Hepatocyte (in vitro differentiated cells): ENCODE data around the gene RBMS1. TPM values are rescaled to one million over a fixed set of nuclear protein-coding genes. Genes with fewer than 3 reads are reported as not detected.

Experiments
- DNase-seq: peaks from one replicate; pipeline ENCODE4 v3.0.0-alpha.2; 2016; ENCODE audit warnings: low spot score
- H2AFZ ChIP-seq: fragments of 200-600 bp; sonication (generic); 2 replicates; pipeline ENCODE4 v1.6.0; 2016; ENCODE audit warnings: antibody characterized with exemption, mild to moderate bottlenecking
- H3K27ac ChIP-seq: fragments of 200-600 bp; sonication (generic); 2 replicates; pipeline ENCODE4 v1.5.1; 2016; ENCODE audit warnings: mild to moderate bottlenecking
- H3K27me3 ChIP-seq: fragments of 200-600 bp; sonication (generic); 2 replicates; pipeline ENCODE4 v1.6.1; 2016
- H3K36me3 ChIP-seq: fragments of 200-600 bp; sonication (generic); replicated peaks from 2 replicates; pipeline ENCODE4 v1.5.1; 2016; ENCODE audit warnings: low read depth; ENCODE audit not compliant: insufficient read depth
- H3K4me1 ChIP-seq: fragments of 200-600 bp; sonication (generic); 2 replicates; pipeline ENCODE4 v1.5.1; 2016; ENCODE audit warnings: mild to moderate bottlenecking, moderate library complexity; ENCODE audit not compliant: insufficient read depth
- H3K4me2 ChIP-seq: fragments of 200-600 bp; sonication (generic); 2 replicates; pipeline ENCODE4 v1.6.0; 2016
- H3K4me3 ChIP-seq: fragments of 200-600 bp; sonication (generic); 2 replicates; pipeline ENCODE4 v1.5.1; 2016; ENCODE audit warnings: mild to moderate bottlenecking
- H3K79me2 ChIP-seq: fragments of 200-600 bp; sonication (generic); 2 replicates; pipeline ENCODE4 v1.6.0; 2017; ENCODE audit warnings: mild to moderate bottlenecking
- H3K9me2 ChIP-seq: fragments of 200-600 bp; sonication (generic); replicated peaks from 2 replicates; pipeline ENCODE4 v1.6.0; 2017; ENCODE audit warnings: mild to moderate bottlenecking; ENCODE audit not compliant: insufficient read depth
- H3K9me3 ChIP-seq: fragments of 200-600 bp; sonication (generic); 2 replicates; pipeline ENCODE4 v1.5.1; 2016; ENCODE audit warnings: low read depth, mild to moderate bottlenecking
- H4K20me1 ChIP-seq: fragments of 200-600 bp; sonication (generic); 2 replicates; pipeline ENCODE4 v1.6.0; 2016; ENCODE audit warnings: mild to moderate bottlenecking; ENCODE audit not compliant: insufficient read depth, poor library complexity, severe bottlenecking
- EZH2 ChIP-seq: fragments of 200-600 bp; sonication (generic); IDR thresholded peaks from 2 replicates; pipeline ENCODE4 v1.6.1; 2016; ENCODE audit warnings: antibody characterized with exemption, mild to moderate bottlenecking, borderline replicate concordance
- EZH2phosphoT487 ChIP-seq: fragments of 200-600 bp; sonication (generic); IDR thresholded peaks from one replicate; pipeline ENCODE4 v1.6.1; 2018; ENCODE audit warnings: antibody characterized with exemption, mild to moderate bottlenecking, low read depth, moderate library complexity; ENCODE audit not compliant: unreplicated experiment, severe bottlenecking
- WGBS: methylation state at CpG from one replicate; pipeline ENCODE4 v1.1.6; 2016; ENCODE audit warnings: low lambda C conversion rate; ENCODE audit errors: missing lambda C conversion rate; 5-methylcytosine and 5-hydroxymethylcytosine counted together
- polyA plus RNA-seq: library from polyadenylated mRNA; unstranded; fragments of >200 nt; fragmentation: Nextera tagmentation; extraction: Ambion mirVana; gene quantifications from 2 replicates; pipeline ENCODE4 v1.2.1, GENCODE V29; 2016
- total RNA-seq: library from RNA; depleted of rRNA; stranded (reverse); fragments of >200 nt; gene quantifications from 2 replicates; pipeline ENCODE4 v1.2.3, GENCODE V29; 2014
- TF ChIP-seq, protein P1 (sequence below): fragments of 200-600 bp; sonication (generic); IDR thresholded peaks from 2 replicates; pipeline ENCODE4 v1.5.1; 2016; ENCODE audit warnings: antibody characterized with exemption, mild to moderate bottlenecking; ENCODE audit not compliant: poor library complexity

The RBMS1 gene
- total and polyA plus RNA-seq, 2 experiments from 2014 or later: 87.9 to 103 TPM

GRCh38 chr2:160261732-160262131, 231.9 kb downstream of the RBMS1 start:
- Histone ChIP-seq H3K27ac (no peak overlapping the region), H3K9me3 (no peaks in the 10 kb centered on the region), H3K36me3 (no peaks in the 10 kb centered on the region), H3K4me2 (no peak overlapping the region), H3K9me2 (no peaks in the 10 kb centered on the region), H4K20me1 (no peaks in the 10 kb centered on the region), H3K4me3 (no peak overlapping the region), H3K27me3 (no peaks in the 10 kb centered on the region), H3K4me1 (no peaks in the 10 kb centered on the region), H2AFZ (no peak overlapping the region), H3K79me2 (no peaks in the 10 kb centered on the region)
- TF ChIP-seq EZH2 (no peak), EZH2phosphoT487 (no peak)
- TF ChIP-seq, protein P1, sequence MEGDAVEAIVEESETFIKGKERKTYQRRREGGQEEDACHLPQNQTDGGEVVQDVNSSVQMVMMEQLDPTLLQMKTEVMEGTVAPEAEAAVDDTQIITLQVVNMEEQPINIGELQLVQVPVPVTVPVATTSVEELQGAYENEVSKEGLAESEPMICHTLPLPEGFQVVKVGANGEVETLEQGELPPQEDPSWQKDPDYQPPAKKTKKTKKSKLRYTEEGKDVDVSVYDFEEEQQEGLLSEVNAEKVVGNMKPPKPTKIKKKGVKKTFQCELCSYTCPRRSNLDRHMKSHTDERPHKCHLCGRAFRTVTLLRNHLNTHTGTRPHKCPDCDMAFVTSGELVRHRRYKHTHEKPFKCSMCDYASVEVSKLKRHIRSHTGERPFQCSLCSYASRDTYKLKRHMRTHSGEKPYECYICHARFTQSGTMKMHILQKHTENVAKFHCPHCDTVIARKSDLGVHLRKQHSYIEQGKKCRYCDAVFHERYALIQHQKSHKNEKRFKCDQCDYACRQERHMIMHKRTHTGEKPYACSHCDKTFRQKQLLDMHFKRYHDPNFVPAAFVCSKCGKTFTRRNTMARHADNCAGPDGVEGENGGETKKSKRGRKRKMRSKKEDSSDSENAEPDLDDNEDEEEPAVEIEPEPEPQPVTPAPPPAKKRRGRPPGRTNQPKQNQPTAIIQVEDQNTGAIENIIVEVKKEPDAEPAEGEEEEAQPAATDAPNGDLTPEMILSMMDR: no peak
- no peak for DNase-seq
- 84% methylated on average over 2 of the region's 2 CpGs for WGBS

GRCh38 chr2:160258492-160258805, 235.2 kb downstream of the RBMS1 start:
- H3K27ac ChIP-seq: no peak overlapping the region
- H3K4me2 ChIP-seq: no peak overlapping the region
- no peaks in the 10 kb centered on the region for H3K27me3 ChIP-seq
- DNase-seq: no peak
- peaks cover 3% of the 10 kb centered on the region for H3K4me1 ChIP-seq
- no peak overlapping the region for H3K4me3 ChIP-seq
- H3K9me2 ChIP-seq: no peaks in the 10 kb centered on the region
- H2AFZ ChIP-seq: no peak overlapping the region
- no peaks in the 10 kb centered on the region for H3K79me2 ChIP-seq
- 84% methylated on average over 2 of the region's 2 CpGs for WGBS
- TF ChIP-seq EZH2phosphoT487: no peak
- TF ChIP-seq, protein P1: no peak
- no peak for TF ChIP-seq EZH2
- H3K36me3 ChIP-seq: no peaks in the 10 kb centered on the region
- no peaks in the 10 kb centered on the region for H3K9me3 ChIP-seq
- no peaks in the 10 kb centered on the region for H4K20me1 ChIP-seq

GRCh38 chr2:160257743-160258491, 235.7 kb downstream of the RBMS1 start:
- TF ChIP-seq EZH2phosphoT487 (no peak), EZH2 (no peak)
- TF ChIP-seq, protein P1: no peak
- WGBS: 85% methylated on average over 12 of the region's 12 CpGs
- Histone ChIP-seq H3K79me2 (no peaks in the 10 kb centered on the region), H4K20me1 (no peaks in the 10 kb centered on the region), H2AFZ (no peak overlapping the region), H3K27me3 (no peaks in the 10 kb centered on the region), H3K4me1 (peaks cover 3% of the 10 kb centered on the region), H3K36me3 (no peaks in the 10 kb centered on the region), H3K9me3 (no peaks in the 10 kb centered on the region), H3K4me3 (no peak overlapping the region), H3K9me2 (no peaks in the 10 kb centered on the region), H3K27ac (peak overlapping the region; percentile 42), H3K4me2 (no peak overlapping the region)
- DNase-seq: no peak
